T-helper 2 cell (primary cell): ENCODE results near the gene TIMM17A.

Experiments used
- DNase-seq, 5 experiments: peaks; one replicate each; pipeline versions ENCODE4 v3.0.0 to v3.0.0-alpha.2; 2012 to 2022

Gene TIMM17A

GRCh38 chr1:201984446-201984845 lies 29.1 kb downstream of the TIMM17A start:
- no peak for DNase-seq

- no peak for DNase-seq
Measured at GRCh38 chr1:201985355-201985754, 30.1 kb downstream of the TIMM17A start.

- DNase-seq, result no peak
Measured at GRCh38 chr1:201988601-201989000, 33.3 kb downstream of the TIMM17A start.

GRCh38 chr1:201989354-201990128 lies 34.2 kb downstream of the TIMM17A start:
- no peak for DNase-seq

GRCh38 chr1:201990427-201990826 lies 35.1 kb downstream of the TIMM17A start:
- no peak for DNase-seq

- DNase-seq, result peak in 1 of 5 experiments; percentile 56
Measured at GRCh38 chr1:201999625-202000238, 44.4 kb downstream of the TIMM17A start.

GRCh38 chr1:202002507-202002906 lies 47.2 kb downstream of the TIMM17A start:
- DNase-seq, result no peak

- no peak for DNase-seq
Measured at GRCh38 chr1:202004711-202005110, 49.4 kb downstream of the TIMM17A start.

- no peak for DNase-seq
Measured at GRCh38 chr1:202005958-202006357, 50.7 kb downstream of the TIMM17A start.

GRCh38 chr1:202007304-202007703 lies 52.0 kb downstream of the TIMM17A start:
- DNase-seq, result no peak

- DNase-seq, result no peak
Measured at GRCh38 chr1:202007805-202008489, 52.6 kb downstream of the TIMM17A start.

GRCh38 chr1:202009326-202010179 lies 54.2 kb downstream of the TIMM17A start:
- DNase-seq, result peak in 4 of 5 experiments; percentile 13 to 42 (median 29)

GRCh38 chr1:202010180-202011015 lies 55.1 kb downstream of the TIMM17A start, which contains the start of gene ELF3:
Gene ELF3, plus strand, starts transcription at chr1:202010587. Its CDS starts 550 bp downstream, at chr1:202011137.
- DNase-seq, result no peak

GRCh38 chr1:202011994-202012393 lies 56.7 kb downstream of the TIMM17A start:
- DNase-seq, result no peak

- no peak for DNase-seq
Measured at GRCh38 chr1:202012544-202013478, 57.5 kb downstream of the TIMM17A start.

GRCh38 chr1:202013603-202014002 lies 58.3 kb downstream of the TIMM17A start:
- DNase-seq, result no peak

- DNase-seq, result no peak
Measured at GRCh38 chr1:202014060-202014459, 58.8 kb downstream of the TIMM17A start.

- DNase-seq, result no peak
Measured at GRCh38 chr1:202014915-202015661, 59.8 kb downstream of the TIMM17A start.

GRCh38 chr1:202015662-202015937 lies 60.3 kb downstream of the TIMM17A start:
- DNase-seq, result no peak
